ENCODE measurements around the gene KCND1. TPM values are rescaled to one million over a fixed set of nuclear protein-coding genes. Genes with fewer than 3 reads are reported as not detected.

The KCND1 gene
- total and polyA plus RNA-seq, 2 of the 4 experiments (the other 2 are of a cell fraction): 0.36 to 1.8 TPM

DNA sequence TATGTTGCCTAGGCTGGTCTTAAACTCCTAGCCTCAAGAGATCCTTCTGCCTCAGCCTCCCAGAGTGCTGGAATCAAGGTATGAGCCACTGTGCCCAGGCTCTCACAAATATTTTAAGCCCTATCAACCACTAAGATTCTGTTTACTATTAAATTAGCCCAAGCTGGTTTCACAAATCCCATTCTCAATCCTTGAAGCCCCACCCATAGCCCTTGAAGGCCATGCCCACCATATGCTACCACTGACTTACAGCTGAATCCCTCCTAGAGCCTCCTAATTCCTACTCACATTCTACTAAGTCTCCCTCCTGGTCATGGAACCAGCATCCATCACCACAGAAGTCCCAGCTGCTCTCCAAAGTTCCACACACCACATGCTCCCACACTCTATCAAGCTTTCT is 20.7 kb upstream of the KCND1 start:
- no peak overlapping the region for H4K91ac ChIP-seq (ENCODE audit: insufficient read depth, low read depth, low read length)
- no peak overlapping the region for H4K5ac ChIP-seq (ENCODE audit: low read depth, low read length)
- no peaks in the 10 kb centered on the region for H3K4me1 ChIP-seq (ENCODE audit: control insufficient read depth, insufficient read depth, low read length)
- ATAC-seq (ENCODE audit: low read depth): no peak
- no peak overlapping the region for H3K27ac ChIP-seq (ENCODE audit: insufficient read depth, low read length)
- CTCF ChIA-PET: no interaction called here
- H3K9me1 ChIP-seq (ENCODE audit: insufficient read depth, low read length): no peaks in the 10 kb centered on the region
- dilution Hi-C loops (cut with HindIII; ENCODE audit: low sequenced_read_pairs, unreplicated experiment) (no loop called here), intact Hi-C loops (cut with micrococcal nuclease) (no loop called here), in situ Hi-C loops (cut with MboI; ENCODE audit: low sequenced_read_pairs) (no loop called here)
- no peak overlapping the region for H2BK20ac ChIP-seq (ENCODE audit: low read depth, low read length)
- no peak overlapping the region for H2BK15ac ChIP-seq (ENCODE audit: low read depth, low read length)
- H3K23ac ChIP-seq (ENCODE audit: low read depth, low read length): no peak overlapping the region
- no peak overlapping the region for H4K8ac ChIP-seq (ENCODE audit: low read depth in 2 of 2, low read length in 2 of 2)
- no peaks in the 10 kb centered on the region for H4K20me1 ChIP-seq (ENCODE audit: insufficient read depth, low read length)
- H3K56ac ChIP-seq (ENCODE audit: extremely low read depth, insufficient read depth, low read length): no peak overlapping the region
- H3K36me3 ChIP-seq (ENCODE audit: control insufficient read depth, insufficient read depth, low read length): peaks cover 21% of the 10 kb centered on the region; the same call in 1 of the 2 replicates
- peaks cover 0 to 6% of the 10 kb centered on the region in 2 experiments; a peak in 1 of 4 replicates for H3K79me1 ChIP-seq (ENCODE audit: low read depth in 1 of 2, low read length in 2 of 2)
- POLR2A ChIA-PET (ENCODE audit: unreplicated experiment): no interaction called here
- no peak overlapping the region for H2AFZ ChIP-seq (replicated peaks; ENCODE audit: low read length, poor library complexity)
- no peaks in the 10 kb centered on the region for H3K27me3 ChIP-seq (ENCODE audit: control insufficient read depth, insufficient read depth, low read length)
- no peaks in the 10 kb centered on the region for H3K9me3 ChIP-seq (ENCODE audit: control insufficient read depth, insufficient read depth, low read length)
- no peak overlapping the region for H3K18ac ChIP-seq (ENCODE audit: low read depth, low read length)
- no peak overlapping the region for H2BK5ac ChIP-seq (ENCODE audit: low read depth, low read length, poor library complexity, severe bottlenecking)
- no peak overlapping the region for H3K9ac ChIP-seq (ENCODE audit: low read depth, low read length)
- no peak overlapping the region for H2BK120ac ChIP-seq (ENCODE audit: low read depth, low read length)
- BruUV-seq (replicated peaks): no TSS peak
- no peak overlapping the region for H3K4me2 ChIP-seq (ENCODE audit: low read depth, low read length)
- H3K4me3 ChIP-seq (ENCODE audit: insufficient read depth, low read depth, low read length): no peak overlapping the region
- H3K14ac ChIP-seq (replicated peaks; ENCODE audit: low read depth, low read length): no peak overlapping the region
- H2AK5ac ChIP-seq (ENCODE audit: low read depth, low read length): no peak overlapping the region
- no peak overlapping the region for H2AK9ac ChIP-seq (replicated peaks; ENCODE audit: low read depth, low read length, poor library complexity)
- H3K4ac ChIP-seq (ENCODE audit: low read depth, low read length): no peak overlapping the region
- TF ChIP-seq MAFK (IDR thresholded peaks at IDR 0.05; ENCODE audit: low read depth, low read length) (no peak), SMC3 (IDR thresholded peaks at IDR 0.05; ENCODE audit: low read depth, low read length) (no peak), RCOR1 (IDR thresholded peaks at IDR 0.05; ENCODE audit: insufficient replicate concordance, low read length) (no peak), CHD1 (IDR thresholded peaks at IDR 0.05; ENCODE audit: low read depth, low read length) (no peak), POLR2A (IDR thresholded peaks at IDR 0.05; ENCODE audit: low read depth, low read length) (no peak), BHLHE40 (IDR thresholded peaks at IDR 0.05; ENCODE audit: low read depth, low read length) (no peak), RAD21 (IDR thresholded peaks at IDR 0.05; ENCODE audit: low read length) (no peak), MAZ (IDR thresholded peaks at IDR 0.05; ENCODE audit: borderline replicate concordance, low read depth, low read length) (no peak), RFX5 (IDR thresholded peaks at IDR 0.05; ENCODE audit: low read depth, low read length) (no peak), FOS (IDR thresholded peaks at IDR 0.05; ENCODE audit: low read depth, low read length) (no peak), NFE2L2 (IDR thresholded peaks at IDR 0.05; ENCODE audit: low read depth, low read length) (no peak), CEBPB (IDR thresholded peaks at IDR 0.05; ENCODE audit: low read depth, low read length) (no peak), MXI1 (IDR thresholded peaks at IDR 0.05; ENCODE audit: borderline replicate concordance, low read depth, low read length) (no peak)
- TF ChIP-seq, protein P1, sequence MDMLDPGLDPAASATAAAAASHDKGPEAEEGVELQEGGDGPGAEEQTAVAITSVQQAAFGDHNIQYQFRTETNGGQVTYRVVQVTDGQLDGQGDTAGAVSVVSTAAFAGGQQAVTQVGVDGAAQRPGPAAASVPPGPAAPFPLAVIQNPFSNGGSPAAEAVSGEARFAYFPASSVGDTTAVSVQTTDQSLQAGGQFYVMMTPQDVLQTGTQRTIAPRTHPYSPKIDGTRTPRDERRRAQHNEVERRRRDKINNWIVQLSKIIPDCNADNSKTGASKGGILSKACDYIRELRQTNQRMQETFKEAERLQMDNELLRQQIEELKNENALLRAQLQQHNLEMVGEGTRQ (IDR thresholded peaks at IDR 0.05; ENCODE audit: low read depth, low read length): no peak
- TF ChIP-seq, protein P2, sequence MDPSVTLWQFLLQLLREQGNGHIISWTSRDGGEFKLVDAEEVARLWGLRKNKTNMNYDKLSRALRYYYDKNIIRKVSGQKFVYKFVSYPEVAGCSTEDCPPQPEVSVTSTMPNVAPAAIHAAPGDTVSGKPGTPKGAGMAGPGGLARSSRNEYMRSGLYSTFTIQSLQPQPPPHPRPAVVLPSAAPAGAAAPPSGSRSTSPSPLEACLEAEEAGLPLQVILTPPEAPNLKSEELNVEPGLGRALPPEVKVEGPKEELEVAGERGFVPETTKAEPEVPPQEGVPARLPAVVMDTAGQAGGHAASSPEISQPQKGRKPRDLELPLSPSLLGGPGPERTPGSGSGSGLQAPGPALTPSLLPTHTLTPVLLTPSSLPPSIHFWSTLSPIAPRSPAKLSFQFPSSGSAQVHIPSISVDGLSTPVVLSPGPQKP (IDR thresholded peaks at IDR 0.05; ENCODE audit: borderline replicate concordance, low read depth, low read length): no peak
- TF ChIP-seq, protein P3, sequence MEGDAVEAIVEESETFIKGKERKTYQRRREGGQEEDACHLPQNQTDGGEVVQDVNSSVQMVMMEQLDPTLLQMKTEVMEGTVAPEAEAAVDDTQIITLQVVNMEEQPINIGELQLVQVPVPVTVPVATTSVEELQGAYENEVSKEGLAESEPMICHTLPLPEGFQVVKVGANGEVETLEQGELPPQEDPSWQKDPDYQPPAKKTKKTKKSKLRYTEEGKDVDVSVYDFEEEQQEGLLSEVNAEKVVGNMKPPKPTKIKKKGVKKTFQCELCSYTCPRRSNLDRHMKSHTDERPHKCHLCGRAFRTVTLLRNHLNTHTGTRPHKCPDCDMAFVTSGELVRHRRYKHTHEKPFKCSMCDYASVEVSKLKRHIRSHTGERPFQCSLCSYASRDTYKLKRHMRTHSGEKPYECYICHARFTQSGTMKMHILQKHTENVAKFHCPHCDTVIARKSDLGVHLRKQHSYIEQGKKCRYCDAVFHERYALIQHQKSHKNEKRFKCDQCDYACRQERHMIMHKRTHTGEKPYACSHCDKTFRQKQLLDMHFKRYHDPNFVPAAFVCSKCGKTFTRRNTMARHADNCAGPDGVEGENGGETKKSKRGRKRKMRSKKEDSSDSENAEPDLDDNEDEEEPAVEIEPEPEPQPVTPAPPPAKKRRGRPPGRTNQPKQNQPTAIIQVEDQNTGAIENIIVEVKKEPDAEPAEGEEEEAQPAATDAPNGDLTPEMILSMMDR (conservative IDR thresholded peaks at IDR 0.05; ENCODE audit: low read depth, low read length): no peak
- DNase-seq: no peak

Measured in IMR-90 (cell line).